GM12874 (cell line): ENCODE measurements around the gene KCNQ5.

ENCODE experiments used
- TF ChIP-seq, protein P1 (sequence below): IDR thresholded peaks from 2 replicates; pipeline ENCODE4 v1.5.1; 2011; ENCODE audit warnings: low read depth, mild to moderate bottlenecking, control low read depth, low read length, moderate library complexity; ENCODE audit not compliant: insufficient read depth

Gene KCNQ5

DNA sequence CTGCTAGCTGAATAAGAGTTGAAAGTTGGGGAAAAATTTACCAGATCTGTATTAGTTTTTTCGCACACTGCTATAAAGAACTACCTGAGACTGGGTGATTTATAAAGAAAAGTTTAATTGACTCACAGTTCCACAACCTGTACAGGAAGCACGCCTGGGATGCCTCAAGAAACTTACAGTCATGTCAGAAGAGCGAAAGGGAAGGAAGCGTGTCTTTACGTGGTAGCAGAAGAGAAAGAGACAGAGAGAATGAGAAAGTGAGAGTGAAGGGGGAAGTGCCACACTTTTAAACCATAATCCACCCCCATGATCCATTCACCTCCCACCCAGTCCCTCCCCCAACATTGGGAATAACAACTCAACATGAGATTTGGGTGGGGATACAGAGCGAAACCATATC, 523.8 kb downstream of the KCNQ5 start:
- TF ChIP-seq, protein P1, sequence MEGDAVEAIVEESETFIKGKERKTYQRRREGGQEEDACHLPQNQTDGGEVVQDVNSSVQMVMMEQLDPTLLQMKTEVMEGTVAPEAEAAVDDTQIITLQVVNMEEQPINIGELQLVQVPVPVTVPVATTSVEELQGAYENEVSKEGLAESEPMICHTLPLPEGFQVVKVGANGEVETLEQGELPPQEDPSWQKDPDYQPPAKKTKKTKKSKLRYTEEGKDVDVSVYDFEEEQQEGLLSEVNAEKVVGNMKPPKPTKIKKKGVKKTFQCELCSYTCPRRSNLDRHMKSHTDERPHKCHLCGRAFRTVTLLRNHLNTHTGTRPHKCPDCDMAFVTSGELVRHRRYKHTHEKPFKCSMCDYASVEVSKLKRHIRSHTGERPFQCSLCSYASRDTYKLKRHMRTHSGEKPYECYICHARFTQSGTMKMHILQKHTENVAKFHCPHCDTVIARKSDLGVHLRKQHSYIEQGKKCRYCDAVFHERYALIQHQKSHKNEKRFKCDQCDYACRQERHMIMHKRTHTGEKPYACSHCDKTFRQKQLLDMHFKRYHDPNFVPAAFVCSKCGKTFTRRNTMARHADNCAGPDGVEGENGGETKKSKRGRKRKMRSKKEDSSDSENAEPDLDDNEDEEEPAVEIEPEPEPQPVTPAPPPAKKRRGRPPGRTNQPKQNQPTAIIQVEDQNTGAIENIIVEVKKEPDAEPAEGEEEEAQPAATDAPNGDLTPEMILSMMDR: no peak

DNA sequence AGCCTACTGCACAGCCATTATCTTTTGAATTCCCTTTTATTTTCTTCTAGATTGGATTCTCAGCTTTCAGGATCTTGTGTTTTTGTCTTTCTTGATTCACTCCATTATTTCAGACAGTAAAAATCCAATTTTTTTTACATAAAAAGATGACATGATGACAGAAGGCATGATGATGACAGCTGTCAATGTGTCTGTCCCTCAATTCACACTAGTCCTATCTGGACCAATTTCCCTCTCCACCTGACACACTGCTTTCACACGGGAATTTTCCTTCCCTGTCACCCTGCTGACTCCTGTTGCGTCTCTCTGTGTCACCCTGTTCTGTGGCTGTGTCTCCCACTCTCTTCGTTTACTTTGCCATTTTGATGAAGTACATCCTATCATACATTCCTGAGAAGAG, 529.9 kb downstream of the KCNQ5 start:
- TF ChIP-seq, protein P1: no peak

DNA sequence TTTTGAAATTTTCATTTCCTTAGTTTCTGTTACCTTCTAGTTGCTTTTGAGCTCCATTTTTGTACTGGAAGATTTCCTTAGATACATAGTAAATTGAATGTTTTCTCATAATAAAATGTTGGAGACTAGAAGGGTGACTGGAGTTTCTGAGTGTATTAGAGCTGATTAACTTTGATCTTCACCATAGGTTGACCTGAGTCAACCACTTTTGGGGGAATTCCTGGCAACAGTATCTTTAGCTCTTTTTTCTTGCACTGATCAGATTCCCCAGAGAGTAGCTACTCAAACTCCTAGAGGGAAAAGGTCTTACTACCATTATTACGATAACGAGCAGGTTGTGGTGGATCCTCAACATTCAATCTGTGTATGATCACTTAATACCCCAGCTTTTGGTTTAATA, 530.7 kb downstream of the KCNQ5 start:
- TF ChIP-seq, protein P1: no peak

DNA sequence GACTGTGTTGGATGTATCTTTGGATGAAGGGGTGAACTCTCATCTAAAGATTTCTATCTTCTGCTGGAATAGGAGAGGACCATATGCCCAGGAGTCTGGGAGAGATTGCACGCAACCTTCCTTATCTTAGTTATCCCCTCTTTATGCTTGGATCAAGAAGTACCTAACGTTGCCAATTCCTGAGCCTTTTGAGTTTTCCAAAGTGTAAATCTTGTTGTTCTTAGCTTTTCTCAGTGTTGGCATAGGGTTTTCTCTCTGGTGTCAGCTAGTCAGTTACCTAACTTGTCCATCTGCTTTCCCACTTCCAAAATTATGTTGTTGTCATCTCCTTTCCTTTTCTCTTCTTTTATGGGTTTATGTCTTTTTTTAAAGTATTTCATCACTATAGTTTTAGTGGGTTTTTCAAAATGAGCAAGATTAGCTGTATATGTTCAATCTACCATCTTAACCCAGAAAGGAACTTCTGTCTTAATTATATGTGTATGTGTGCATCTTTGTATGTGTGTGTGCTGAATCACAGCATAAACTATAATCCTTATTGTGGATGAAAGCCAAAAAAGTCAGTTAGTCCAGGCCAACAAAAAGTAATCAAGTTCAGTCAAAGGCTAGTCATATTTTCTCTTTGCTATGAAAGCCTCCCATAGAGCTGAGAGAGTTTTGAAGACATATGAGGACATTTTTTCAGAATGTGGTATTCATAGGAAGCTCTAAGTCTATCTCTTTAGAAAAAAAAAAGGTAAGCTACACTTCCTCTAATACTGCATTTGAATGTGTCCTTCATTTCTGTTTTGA, 531.3 kb downstream of the KCNQ5 start:
- TF ChIP-seq, protein P1: no peak

DNA sequence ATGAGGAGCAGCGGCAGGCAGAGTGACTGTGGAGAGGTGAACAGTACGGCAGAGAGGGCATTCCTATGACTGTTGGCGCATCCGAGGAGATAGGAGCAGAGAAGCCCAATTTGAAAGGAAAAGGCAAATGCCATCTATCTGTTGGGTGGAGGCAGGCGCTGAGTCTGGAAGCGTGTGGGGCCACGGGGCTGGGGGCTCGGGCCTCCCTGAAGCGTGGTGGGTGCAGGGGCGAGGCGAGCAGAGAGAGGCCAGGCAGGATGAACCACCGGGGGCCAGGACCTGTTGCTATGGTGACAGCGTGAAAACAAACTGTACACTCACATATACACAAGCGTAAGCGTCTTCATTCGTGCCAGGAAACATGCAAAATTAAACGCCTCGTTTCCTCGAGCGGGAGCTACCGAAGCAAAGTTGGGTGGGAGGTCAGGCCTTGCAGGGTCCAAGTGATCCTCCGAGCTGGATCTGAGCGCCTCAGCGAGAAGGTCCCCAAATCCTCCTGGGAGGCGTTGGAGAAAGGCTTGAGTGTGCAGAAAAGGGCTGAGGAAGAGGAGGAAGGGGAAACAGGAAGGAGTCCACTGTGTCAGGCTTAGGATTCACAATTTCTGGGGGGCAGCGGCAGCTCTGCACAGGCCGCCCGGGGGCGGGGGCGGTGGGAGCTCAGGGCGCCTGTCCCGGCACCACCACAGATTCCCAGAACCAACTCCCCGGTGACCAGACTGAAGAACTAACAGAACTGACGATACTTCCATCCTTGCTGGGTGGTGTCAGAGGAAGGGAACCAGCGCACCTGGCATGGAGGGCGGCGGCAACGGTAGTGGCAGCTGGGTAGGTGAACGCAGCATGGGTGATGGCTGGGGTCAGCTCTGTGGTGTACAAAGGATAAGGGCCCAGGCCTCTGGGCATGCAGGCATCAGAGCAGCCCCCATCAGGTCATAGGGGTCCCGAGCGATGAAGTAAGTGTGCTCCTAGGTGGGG, 535.2 kb downstream of the KCNQ5 start:
- TF ChIP-seq, protein P1: no peak

DNA sequence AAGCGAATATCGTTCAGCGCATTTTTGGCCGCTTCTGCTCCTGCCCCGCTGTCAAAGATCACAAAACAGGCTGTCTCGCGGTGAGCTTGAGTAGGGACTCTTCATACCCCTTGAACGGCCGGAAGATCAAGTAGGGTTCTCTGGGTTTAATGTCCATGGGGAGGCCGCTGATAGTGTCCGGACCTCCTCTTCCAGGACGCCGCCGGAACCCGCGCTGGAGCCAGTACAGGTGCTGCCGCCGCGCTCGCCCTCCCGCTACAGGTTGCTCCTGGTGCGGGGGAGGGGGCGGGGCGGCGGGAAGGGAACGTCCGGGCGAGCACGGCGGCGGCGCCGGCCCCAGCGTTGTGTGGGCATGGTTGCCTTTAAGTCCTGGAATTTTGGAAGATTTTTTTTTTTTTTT, 536.0 kb downstream of the KCNQ5 start:
- TF ChIP-seq, protein P1: no peak

DNA sequence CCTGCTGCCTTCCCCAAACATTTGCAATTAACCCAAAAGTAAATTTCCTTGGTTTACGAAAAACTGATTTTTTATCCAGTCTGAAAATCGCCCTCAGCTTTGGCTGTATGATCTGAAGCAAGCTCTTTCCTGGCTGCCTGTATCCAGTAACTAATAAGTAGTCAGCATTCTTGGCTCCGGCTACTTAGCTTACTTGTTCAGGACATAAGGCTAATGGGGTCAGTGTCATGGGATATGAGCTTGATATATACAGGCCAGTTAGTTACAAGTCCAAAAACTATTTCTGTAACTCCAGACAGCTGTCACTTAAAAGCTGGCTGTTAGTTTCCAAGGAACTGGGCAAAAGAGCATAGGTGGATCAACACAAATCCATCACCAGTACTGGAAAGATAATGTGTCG, 547.2 kb downstream of the KCNQ5 start:
- TF ChIP-seq, protein P1: no peak
